Upper lobe of right lung (tissue), 1 donor: ENCODE results near the gene CCDC127. TPM values are rescaled to one million over a fixed set of nuclear protein-coding genes. Genes with fewer than 3 reads are reported as not detected.
"Not testable (repeated sequence)": the region's sequence is repeated elsewhere in the genome, so short reads cannot be mapped to it uniquely, and the experiment has no call there.

ENCODE experiments used
- ATAC-seq: fragments of 200-7000 bp; cut with Tn5 transposase; one replicate; pipeline ENCODE4 v1.9.1; 2020; ENCODE audit warnings: mild to moderate bottlenecking, moderate library complexity
- DNase-seq: peaks from one replicate; pipeline ENCODE4 v3.0.0-alpha.2; 2020
- H3K27ac ChIP-seq: fragments of 200-600 bp; one replicate; pipeline ENCODE4 v1.8.0; 2022
- H3K27me3 ChIP-seq: fragments of 200-600 bp; one replicate; pipeline ENCODE4 v1.8.0; 2022; ENCODE audit warnings: mild to moderate bottlenecking
- H3K36me3 ChIP-seq: fragments of 200-600 bp; one replicate; pipeline ENCODE4 v1.8.0; 2022
- H3K4me1 ChIP-seq: fragments of 200-600 bp; one replicate; pipeline ENCODE4 v1.8.0; 2022
- H3K4me3 ChIP-seq: fragments of 200-600 bp; one replicate; pipeline ENCODE4 v1.8.0; 2022; ENCODE audit warnings: mild to moderate bottlenecking
- H3K9me3 ChIP-seq: fragments of 200-600 bp; one replicate; pipeline ENCODE4 v1.8.0; 2022
- CTCF ChIP-seq: fragments of 200-600 bp; IDR thresholded peaks from one replicate; pipeline ENCODE4 v1.8.0; 2022; ENCODE audit warnings: antibody characterized with exemption
- intact Hi-C: fragments of 100-400 bp; cut with DNase I; formaldehyde crosslinking; loops from one replicate; pipeline ENCODE4 v1.11.0; 2022
- total RNA-seq: library from RNA; stranded (reverse); fragmentation: NEBNext Ultra II Directional; extraction: Animal tissue kit (Norgen Biotek cat#: 25700); gene quantifications from one replicate; pipeline ENCODE4 v1.2.1, GENCODE V29; 2021
- donor health status: DM: no; HTN: yes; CAD: no; lungs with severe emphysema.

CCDC127 gene
- total RNA-seq, 1 donor from 2014 or later, result 5.5 TPM

DNA sequence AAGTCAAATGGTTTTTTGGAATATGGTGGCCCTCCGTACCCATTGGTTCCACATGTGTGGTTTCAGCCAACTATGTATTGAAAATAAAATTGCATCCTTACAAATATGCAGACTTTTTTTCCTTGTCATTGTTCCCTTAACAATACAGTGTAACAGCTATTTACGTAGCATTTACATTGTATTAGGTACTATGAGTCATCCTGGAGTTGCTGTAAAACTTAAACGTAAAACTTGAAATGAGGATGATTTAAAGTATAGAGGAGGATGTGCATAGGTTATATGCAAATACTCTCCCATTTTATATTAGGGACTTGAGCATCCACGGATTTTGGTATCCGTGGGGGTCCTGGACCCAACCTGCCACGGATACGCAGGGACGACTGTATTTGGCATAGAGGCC is 16.5 kb upstream of the CCDC127 start:
- Histone ChIP-seq H3K27ac (no peak overlapping the region), H3K36me3 (peaks cover 93% of the 10 kb centered on the region), H3K4me1 (no peaks in the 10 kb centered on the region), H3K27me3 (no peaks in the 10 kb centered on the region), H3K9me3 (no peaks in the 10 kb centered on the region), H3K4me3 (no peak overlapping the region)
- intact Hi-C loops, result no loop called here
- no peak for DNase-seq
- ATAC-seq, result no peak
- no peak for TF ChIP-seq CTCF

DNA sequence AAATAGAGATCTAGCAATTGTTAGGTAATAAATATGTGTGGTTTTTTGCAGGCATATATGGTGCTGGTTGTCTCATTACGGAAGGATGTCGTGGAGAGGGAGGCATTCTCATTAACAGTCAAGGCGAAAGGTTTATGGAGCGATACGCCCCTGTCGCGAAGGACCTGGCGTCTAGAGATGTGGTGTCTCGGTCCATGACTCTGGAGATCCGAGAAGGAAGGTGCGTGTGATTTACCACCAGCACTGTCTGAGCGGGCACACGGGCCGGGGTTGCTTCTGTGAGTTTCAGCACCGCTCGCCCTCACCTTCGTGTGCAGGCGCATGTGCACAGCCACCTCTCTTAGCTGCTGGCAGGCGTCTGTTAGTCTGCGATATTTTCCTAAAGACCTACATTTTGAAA is 15.5 kb upstream of the CCDC127 start:
- H3K27ac ChIP-seq, H3K4me1 ChIP-seq, intact Hi-C loops, H3K9me3 ChIP-seq, ATAC-seq, DNase-seq, H3K4me3 ChIP-seq, H3K27me3 ChIP-seq: not testable (repeated sequence)
- H3K36me3 ChIP-seq, result peaks cover 95% of the 10 kb centered on the region

- Histone ChIP-seq H3K27me3 (no peaks in the 10 kb centered on the region), H3K36me3 (peaks cover 99% of the 10 kb centered on the region), H3K4me1 (no peaks in the 10 kb centered on the region), H3K4me3 (no peak overlapping the region), H3K27ac (no peak overlapping the region), H3K9me3 (no peaks in the 10 kb centered on the region)
- no peak for DNase-seq
- TF ChIP-seq CTCF, result no peak
- intact Hi-C loops, result no loop called here
- ATAC-seq, result no peak
Measured at GRCh38 chr5:231661-232060, 13.7 kb upstream of the CCDC127 start.

GRCh38 chr5:230711-231110 is 12.8 kb upstream of the CCDC127 start:
- intact Hi-C loops, result no loop called here
- TF ChIP-seq CTCF, result no peak
- Histone ChIP-seq H3K4me1 (no peaks in the 10 kb centered on the region), H3K36me3 (peaks cover 99% of the 10 kb centered on the region), H3K27me3 (no peaks in the 10 kb centered on the region), H3K27ac (no peak overlapping the region), H3K4me3 (no peak overlapping the region), H3K9me3 (no peaks in the 10 kb centered on the region)
- ATAC-seq (peak; percentile 15), DNase-seq (no peak)

DNA sequence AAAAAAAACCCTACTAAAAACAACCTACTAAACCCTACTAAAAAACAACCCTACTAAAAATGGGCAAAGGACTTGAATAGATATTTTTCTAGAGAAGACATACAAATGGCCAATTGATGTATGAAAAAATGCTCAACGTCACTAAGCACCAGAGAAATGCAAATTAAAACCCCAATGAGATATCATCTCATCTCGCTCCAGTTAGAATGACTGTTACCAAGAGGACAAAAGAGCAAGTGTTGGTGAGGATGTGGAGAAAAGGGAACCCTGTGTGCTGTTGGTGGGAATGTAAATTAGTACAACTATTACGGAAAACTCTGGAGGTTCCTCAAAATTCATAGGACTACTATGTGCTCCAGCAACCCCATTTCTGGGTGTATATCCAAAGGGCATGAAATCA is 10.9 kb upstream of the CCDC127 start:
- no peak overlapping the region for H3K4me3 ChIP-seq
- ATAC-seq (no peak), DNase-seq (no peak)
- intact Hi-C loops, result no loop called here
- no peak overlapping the region for H3K27ac ChIP-seq
- H3K9me3 ChIP-seq, result no peaks in the 10 kb centered on the region
- no peaks in the 10 kb centered on the region for H3K27me3 ChIP-seq
- H3K36me3 ChIP-seq, result peaks cover 99% of the 10 kb centered on the region
- no peaks in the 10 kb centered on the region for H3K4me1 ChIP-seq
- TF ChIP-seq CTCF, result no peak

- H3K4me3 ChIP-seq, H3K9me3 ChIP-seq, H3K27ac ChIP-seq, ATAC-seq, intact Hi-C loops, H3K27me3 ChIP-seq, DNase-seq: not testable (repeated sequence)
- H3K4me1 ChIP-seq, result peaks cover 12% of the 10 kb centered on the region
- H3K36me3 ChIP-seq, result peaks cover 86% of the 10 kb centered on the region
Measured at GRCh38 chr5:227375-227774, 9.4 kb upstream of the CCDC127 start.

GRCh38 chr5:225334-225733 is 7.4 kb upstream of the CCDC127 start:
- TF ChIP-seq CTCF, result no peak
- H3K36me3 ChIP-seq, result peaks cover 66% of the 10 kb centered on the region

More at GRCh38 chr5:225334-225733, 7.4 kb upstream of the CCDC127 start:
- H3K4me3 ChIP-seq, result no peak overlapping the region
- DNase-seq (no peak), ATAC-seq (no peak)
- no peak overlapping the region for H3K27ac ChIP-seq
- H3K4me1 ChIP-seq, result peaks cover 25% of the 10 kb centered on the region
- H3K27me3 ChIP-seq, result no peaks in the 10 kb centered on the region
- H3K9me3 ChIP-seq, result no peaks in the 10 kb centered on the region
- intact Hi-C loops, result no loop called here
